ENCODE data around the gene MBD5.

The MBD5 gene

GRCh38 chr2:148458171-148458570, 437.3 kb downstream of the MBD5 start:
- no peak for DNase-seq (ENCODE audit: low read depth, low spot score)

- DNase-seq (ENCODE audit: low read depth, low spot score), result no peak
Measured at GRCh38 chr2:148459377-148459778, 438.5 kb downstream of the MBD5 start.

- DNase-seq (ENCODE audit: low read depth, low spot score), result no peak
Measured at GRCh38 chr2:148461876-148462275, 441.0 kb downstream of the MBD5 start.

GRCh38 chr2:148475626-148476025, 454.7 kb downstream of the MBD5 start:
- no peak for DNase-seq (ENCODE audit: low read depth, low spot score)

- no peak for DNase-seq (ENCODE audit: low read depth, low spot score)
Measured at GRCh38 chr2:148479398-148479797, 458.5 kb downstream of the MBD5 start.

- DNase-seq (ENCODE audit: low read depth, low spot score), result no peak
Measured at GRCh38 chr2:148483665-148484064, 462.8 kb downstream of the MBD5 start.

- no peak for DNase-seq (ENCODE audit: low read depth, low spot score)
Measured at GRCh38 chr2:148484066-148484465, 463.2 kb downstream of the MBD5 start.

- no peak for DNase-seq (ENCODE audit: low read depth, low spot score)
Measured at GRCh38 chr2:148486655-148487054, 465.8 kb downstream of the MBD5 start.

- DNase-seq (ENCODE audit: low read depth, low spot score), result no peak
Measured at GRCh38 chr2:148487439-148487838, 466.5 kb downstream of the MBD5 start.

GRCh38 chr2:148490840-148491439, 470.0 kb downstream of the MBD5 start:
- DNase-seq (ENCODE audit: low read depth, low spot score), result no peak

- DNase-seq (ENCODE audit: low read depth, low spot score), result no peak
Measured at GRCh38 chr2:148493822-148494563, 473.1 kb downstream of the MBD5 start.

- no peak for DNase-seq (ENCODE audit: low read depth, low spot score)
Measured at GRCh38 chr2:148495586-148495985, 474.7 kb downstream of the MBD5 start.

GRCh38 chr2:148501545-148501944, 480.7 kb downstream of the MBD5 start:
- DNase-seq (ENCODE audit: low read depth, low spot score), result no peak

GRCh38 chr2:148503516-148503915, 482.6 kb downstream of the MBD5 start:
- no peak for DNase-seq (ENCODE audit: low read depth, low spot score)

GRCh38 chr2:148507970-148508369, 487.1 kb downstream of the MBD5 start:
- no peak for DNase-seq (ENCODE audit: low read depth, low spot score)

GRCh38 chr2:148508878-148509287, 488.0 kb downstream of the MBD5 start:
- DNase-seq (ENCODE audit: low read depth, low spot score), result no peak

- peak; percentile 53 for DNase-seq (ENCODE audit: low read depth, low spot score)
Measured at GRCh38 chr2:148509288-148509902, 488.5 kb downstream of the MBD5 start.

GRCh38 chr2:148511883-148512282, 491.0 kb downstream of the MBD5 start:
- DNase-seq (ENCODE audit: low read depth, low spot score), result no peak

GRCh38 chr2:148512501-148512900, 491.6 kb downstream of the MBD5 start:
- DNase-seq (ENCODE audit: low read depth, low spot score), result no peak

GRCh38 chr2:148513427-148513826, 492.5 kb downstream of the MBD5 start:
- DNase-seq (ENCODE audit: low read depth, low spot score), result no peak

GRCh38 chr2:148515120-148515519, 494.2 kb downstream of the MBD5 start:
- DNase-seq (ENCODE audit: low read depth, low spot score), result no peak

- DNase-seq (ENCODE audit: low read depth, low spot score), result no peak
Measured at GRCh38 chr2:148515976-148516375, 495.1 kb downstream of the MBD5 start.

GRCh38 chr2:148517296-148517695, 496.4 kb downstream of the MBD5 start:
- DNase-seq (ENCODE audit: low read depth, low spot score), result no peak

Data from brain pericyte (primary cell).